Small intestine (tissue), 7 donors: ENCODE results near the gene TMEM161A. TPM values are rescaled to one million over a fixed set of nuclear protein-coding genes. Genes with fewer than 3 reads are reported as not detected.

Experiments used
- DNase-seq, 2 donors: peaks; one replicate each; pipeline versions ENCODE4 v3.0.0 to v3.0.0-alpha.2; 2013
- FAIRE-seq: peaks from 2 replicates; lab custom pipeline; 2012; peaks lifted over from hg19 to GRCh38; lab: Jason Lieb, UNC
- H3K27ac ChIP-seq, 3 donors: one replicate each; pipeline ENCODE4 v1.5.1; 2013; ENCODE audit warnings: low read length in 2 of 3, mild to moderate bottlenecking in 2 of 3, control low read depth in 1 of 3, inconsistent platforms in 1 of 3, low read depth in 1 of 3, moderate library complexity in 1 of 3
- H3K27me3 ChIP-seq, 3 donors: one replicate each; pipeline ENCODE4 v1.6.1; 2013; ENCODE audit warnings: low read length in 3 of 3, inconsistent platforms in 1 of 3; ENCODE audit not compliant: control insufficient read depth in 3 of 3, insufficient read depth in 3 of 3
- H3K36me3 ChIP-seq, 3 donors: one replicate each; pipeline ENCODE4 v1.6.1; 2013; ENCODE audit warnings: low read length in 3 of 3, inconsistent platforms in 1 of 3, low read depth in 1 of 3, mild to moderate bottlenecking in 1 of 3, moderate library complexity in 1 of 3; ENCODE audit not compliant: control insufficient read depth in 3 of 3, insufficient read depth in 2 of 3
- H3K4me1 ChIP-seq, 3 donors: one replicate each; pipeline ENCODE4 v1.6.1; 2013; ENCODE audit warnings: low read length in 2 of 3, inconsistent platforms in 1 of 3, low read depth in 1 of 3, mild to moderate bottlenecking in 1 of 3, moderate library complexity in 1 of 3; ENCODE audit not compliant: control insufficient read depth in 3 of 3, insufficient read depth in 2 of 3
- H3K4me3 ChIP-seq, 3 donors: one replicate each; pipeline ENCODE4 v1.5.1; 2013; ENCODE audit warnings: low read length in 3 of 3, control low read depth in 1 of 3, inconsistent platforms in 1 of 3, low read depth in 1 of 3, mild to moderate bottlenecking in 1 of 3, moderate library complexity in 1 of 3
- H3K9me3 ChIP-seq, 2 donors: one replicate each; pipeline ENCODE4 v1.6.1; 2013; ENCODE audit warnings: low read depth in 1 of 2, low read length in 1 of 2; ENCODE audit not compliant: control insufficient read depth in 2 of 2, insufficient read depth in 1 of 2
- WGBS, 3 donors: extraction: QIAGEN DNeasy Blood & Tissue Kit; methylation state at CpG; one replicate each; pipeline ENCODE4 v1.1.7; 2013; 5-methylcytosine and 5-hydroxymethylcytosine counted together
- polyA plus RNA-seq, 4 donors: library from polyadenylated mRNA; stranded (reverse) in 3 of 4; unstranded in 1 of 4; fragments of 200-250 nt in 3 of 4; fragments of 120-200 nt in 1 of 4; gene quantifications; one replicate each; pipeline versions ENCODE4 v1.2.1 to v1.2.3, GENCODE V29; 2013
- donor health status: healthy with polysubstance abuse.
- donor health status: control.
- donor health status: control.
- donor health status: Bipolar disorder and iron deficiency.
- donor health status: healthy.

Gene TMEM161A
- polyA plus RNA-seq, 4 donors: 8.1 to 31.4 (median 18.1) TPM

DNA sequence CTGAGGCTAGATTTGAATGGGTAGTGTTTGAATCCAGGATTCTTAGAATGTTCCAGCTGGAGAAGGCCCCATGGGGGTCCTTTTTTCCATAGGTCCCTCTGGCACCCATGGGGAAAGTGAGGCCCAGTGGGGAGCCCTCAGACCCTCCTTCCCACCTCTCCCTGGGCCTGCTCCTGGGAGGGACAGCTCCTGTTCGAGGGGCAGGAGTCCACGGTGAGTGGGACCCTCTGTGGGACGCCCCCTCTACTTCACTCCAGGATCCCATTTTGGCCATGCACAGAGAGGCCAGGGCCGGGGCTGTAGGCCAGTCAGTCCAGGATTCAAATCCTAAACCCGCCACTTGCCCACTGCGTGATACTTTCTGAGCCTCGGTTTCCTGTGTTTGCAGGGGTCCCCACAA, 24.2 kb upstream of the TMEM161A start:
- WGBS, 3 donors: 85 to 96% (median 91%) methylated on average over 7 of the region's 7 CpGs
- peaks cover 0 to 7% (median 0%) of the 10 kb centered on the region in 3 donors for H3K36me3 ChIP-seq
- H3K4me3 ChIP-seq: no peak overlapping the region
- no peak for DNase-seq
- H3K4me1 ChIP-seq: no peaks in the 10 kb centered on the region
- no peaks in the 10 kb centered on the region for H3K9me3 ChIP-seq
- FAIRE-seq: no peak
- no peak overlapping the region for H3K27ac ChIP-seq
- H3K27me3 ChIP-seq: no peaks in the 10 kb centered on the region

DNA sequence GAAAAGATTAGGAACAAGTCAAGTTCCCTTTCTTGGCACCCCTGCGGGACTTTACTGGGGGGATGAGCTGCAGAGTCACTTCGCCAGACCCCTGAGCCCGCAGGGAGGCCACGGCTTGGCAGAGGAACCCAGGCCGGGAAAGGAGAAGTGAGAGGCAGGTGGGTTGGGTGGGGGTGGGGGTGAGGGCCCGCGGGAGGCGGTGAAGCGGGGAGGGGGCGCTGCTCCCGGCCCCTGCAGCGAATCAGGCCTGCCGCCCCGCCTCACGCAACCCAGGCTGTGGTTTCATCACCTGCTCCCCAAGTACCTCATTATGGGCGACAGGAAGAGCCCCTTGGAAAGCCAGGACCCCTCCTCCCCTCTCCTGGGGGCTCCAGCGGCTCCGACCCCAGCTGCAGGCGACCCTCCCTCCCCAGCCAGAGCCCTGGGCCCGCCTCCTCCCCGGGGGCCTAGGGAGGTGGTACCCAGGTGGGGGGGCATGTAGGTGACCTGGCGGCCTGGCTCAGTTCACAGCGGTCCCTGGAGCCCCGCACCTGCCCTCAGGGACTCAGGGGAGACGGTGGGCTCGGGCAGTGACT, 22.3 kb upstream of the TMEM161A start:
- 54 to 84% (median 80%) methylated on average over 11 to 26 of the region's 26 CpGs for WGBS, 3 donors
- FAIRE-seq (no peak), DNase-seq (no peak)
- no peaks in the 10 kb centered on the region for H3K4me1 ChIP-seq
- peaks cover 0 to 9% of the 10 kb centered on the region in 2 donors for H3K9me3 ChIP-seq
- no peaks in the 10 kb centered on the region for H3K27me3 ChIP-seq
- H3K27ac ChIP-seq: peak overlapping the region in 1 of 3 donors; percentile 28
- no peak overlapping the region for H3K4me3 ChIP-seq
- peaks cover 0 to 17% (median 0%) of the 10 kb centered on the region in 3 donors for H3K36me3 ChIP-seq

DNA sequence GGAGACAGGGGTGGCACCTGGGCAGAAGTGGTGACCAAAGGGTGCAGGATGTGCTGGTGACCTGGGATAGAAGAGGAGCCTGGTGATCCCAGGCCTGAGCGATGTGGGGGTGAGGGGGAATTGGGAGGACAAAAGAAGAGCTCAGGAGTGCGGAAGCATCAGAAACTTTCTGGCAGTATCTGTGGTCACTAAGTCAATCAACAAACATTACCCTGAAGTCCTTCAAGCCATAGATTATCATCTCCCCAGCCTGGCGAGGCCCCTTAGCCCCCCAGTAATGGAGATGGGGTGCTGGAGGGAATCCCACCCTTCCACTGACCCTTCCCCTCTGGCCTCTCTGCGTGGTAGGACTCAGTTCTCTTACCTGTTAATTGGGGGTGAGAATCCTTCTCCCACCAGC, 21.3 kb upstream of the TMEM161A start:
- Histone ChIP-seq H3K4me3 (no peak overlapping the region), H3K27ac (no peak overlapping the region), H3K4me1 (no peaks in the 10 kb centered on the region), H3K27me3 (no peaks in the 10 kb centered on the region), H3K36me3 (peaks cover 0 to 22% (median 0%) of the 10 kb centered on the region in 3 donors), H3K9me3 (peaks cover 0 to 11% of the 10 kb centered on the region in 2 donors)
- 91 to 93% (median 92%) methylated on average over 4 of the region's 4 CpGs for WGBS, 3 donors
- no peak for DNase-seq
- FAIRE-seq: no peak

DNA sequence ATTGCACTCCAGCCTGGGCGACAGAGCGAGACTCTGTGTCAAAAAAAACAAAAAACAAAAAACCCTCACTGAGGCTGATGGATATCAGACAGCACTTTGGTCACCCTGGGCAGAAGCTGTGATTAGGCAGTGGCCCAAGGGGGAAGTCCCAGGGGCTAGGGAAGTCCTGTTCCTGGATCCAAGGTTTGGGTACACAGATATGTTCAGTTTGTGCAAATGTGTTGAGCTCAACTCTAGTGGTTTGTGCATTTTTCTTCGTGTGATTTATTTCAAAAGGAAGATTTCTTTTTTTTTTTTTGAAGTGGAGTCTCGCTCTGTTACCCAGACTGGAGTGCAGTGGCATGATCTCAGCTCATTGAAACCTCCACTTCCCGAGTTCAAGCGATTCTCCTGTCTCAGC, 19.5 kb upstream of the TMEM161A start:
- no peak overlapping the region for H3K27ac ChIP-seq
- FAIRE-seq (no peak), DNase-seq (no peak)
- no peaks in the 10 kb centered on the region for H3K27me3 ChIP-seq
- no peaks in the 10 kb centered on the region for H3K4me1 ChIP-seq
- H3K36me3 ChIP-seq: peaks cover 0 to 22% (median 0%) of the 10 kb centered on the region in 3 donors
- peaks cover 0 to 11% of the 10 kb centered on the region in 2 donors for H3K9me3 ChIP-seq
- no peak overlapping the region for H3K4me3 ChIP-seq
- 80 to 88% (median 83%) methylated on average over 6 of the region's 6 CpGs for WGBS, 3 donors

DNA sequence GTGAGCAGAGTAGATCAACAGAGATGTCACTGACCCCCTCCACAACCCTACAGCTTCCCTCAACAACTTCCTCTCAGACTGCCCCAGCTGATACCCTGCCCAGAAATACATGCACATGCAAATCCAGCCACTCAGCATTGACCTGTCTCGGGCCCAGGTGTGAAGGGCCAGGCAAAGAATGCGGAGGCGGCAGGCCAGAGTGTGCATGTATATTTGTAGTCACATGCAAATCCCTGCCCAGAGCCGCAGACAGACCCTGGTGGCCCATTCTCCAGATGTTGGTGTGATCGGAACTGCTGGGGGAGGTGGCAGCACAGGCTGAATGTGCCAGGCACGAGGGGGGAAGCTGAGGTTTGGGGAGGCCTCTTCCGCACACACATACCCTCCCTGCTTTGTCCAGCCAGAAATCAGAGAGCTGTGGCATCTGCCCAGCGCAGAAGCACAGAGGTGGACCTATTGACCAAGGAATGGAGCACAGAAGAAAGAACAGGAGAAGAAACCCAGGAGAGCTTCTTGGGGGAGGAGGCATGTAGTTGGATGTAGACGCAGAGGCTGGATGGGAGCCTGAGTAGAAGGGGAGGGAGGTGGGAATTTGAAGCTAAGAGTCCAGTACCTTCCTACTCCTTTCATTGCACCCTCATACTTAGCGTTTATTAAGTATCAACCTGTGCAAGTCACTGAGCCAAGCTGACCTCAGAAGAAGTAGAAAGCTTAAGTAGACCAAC, 17.4 kb upstream of the TMEM161A start:
- peak overlapping the region in 1 of 3 donors; percentile 12 for H3K27ac ChIP-seq
- H3K4me3 ChIP-seq: no peak overlapping the region
- peaks cover 0 to 25% (median 0%) of the 10 kb centered on the region in 3 donors for H3K36me3 ChIP-seq
- H3K4me1 ChIP-seq: no peaks in the 10 kb centered on the region
- peaks cover 0 to 11% of the 10 kb centered on the region in 2 donors for H3K9me3 ChIP-seq
- H3K27me3 ChIP-seq: no peaks in the 10 kb centered on the region
- no peak for DNase-seq
- 84 to 94% (median 92%) methylated on average over 10 of the region's 10 CpGs for WGBS, 3 donors
- FAIRE-seq: no peak

DNA sequence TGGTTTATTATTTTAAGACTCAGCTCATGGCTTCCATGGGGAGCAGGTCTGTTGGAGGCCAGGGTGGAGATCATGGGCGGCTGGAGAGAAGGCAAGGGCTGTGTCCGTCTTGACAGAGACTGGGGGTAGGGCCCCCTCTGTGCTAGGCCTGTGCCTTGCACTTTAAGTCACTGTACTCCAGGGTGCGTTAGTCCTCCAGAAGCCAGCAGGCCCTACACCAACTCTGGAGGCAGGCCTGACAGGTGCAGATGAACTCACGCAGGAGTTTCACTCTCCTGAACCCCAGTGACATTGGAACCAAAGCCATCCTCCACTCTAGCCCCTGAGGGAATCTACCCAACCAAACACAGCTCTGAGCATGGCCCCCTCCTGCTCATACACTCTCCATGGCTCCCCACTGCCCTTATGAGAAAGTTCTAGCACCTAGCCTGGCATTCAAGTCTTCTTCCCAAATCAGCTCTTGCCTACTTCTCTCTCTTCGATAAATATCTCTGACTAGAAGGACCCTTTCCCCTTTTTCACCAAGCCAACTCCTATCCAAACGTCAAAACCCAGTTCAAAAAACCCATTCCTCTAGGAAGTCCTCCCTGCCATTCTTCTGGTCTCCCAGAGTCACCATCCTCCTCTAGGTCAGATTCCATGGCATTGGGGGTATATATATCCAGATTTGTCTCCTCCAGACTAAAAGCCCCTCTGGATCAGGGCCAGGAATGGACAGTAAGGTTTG, 16.7 kb upstream of the TMEM161A start:
- DNase-seq (no peak), FAIRE-seq (no peak)
- Histone ChIP-seq H3K4me3 (no peak overlapping the region), H3K9me3 (peaks cover 0 to 11% of the 10 kb centered on the region in 2 donors), H3K27ac (peak overlapping the region in 1 of 3 donors; percentile 12), H3K36me3 (peaks cover 0 to 29% (median 0%) of the 10 kb centered on the region in 3 donors), H3K27me3 (no peaks in the 10 kb centered on the region), H3K4me1 (no peaks in the 10 kb centered on the region)
- 91 to 99% (median 96%) methylated on average over 6 of the region's 6 CpGs for WGBS, 3 donors

DNA sequence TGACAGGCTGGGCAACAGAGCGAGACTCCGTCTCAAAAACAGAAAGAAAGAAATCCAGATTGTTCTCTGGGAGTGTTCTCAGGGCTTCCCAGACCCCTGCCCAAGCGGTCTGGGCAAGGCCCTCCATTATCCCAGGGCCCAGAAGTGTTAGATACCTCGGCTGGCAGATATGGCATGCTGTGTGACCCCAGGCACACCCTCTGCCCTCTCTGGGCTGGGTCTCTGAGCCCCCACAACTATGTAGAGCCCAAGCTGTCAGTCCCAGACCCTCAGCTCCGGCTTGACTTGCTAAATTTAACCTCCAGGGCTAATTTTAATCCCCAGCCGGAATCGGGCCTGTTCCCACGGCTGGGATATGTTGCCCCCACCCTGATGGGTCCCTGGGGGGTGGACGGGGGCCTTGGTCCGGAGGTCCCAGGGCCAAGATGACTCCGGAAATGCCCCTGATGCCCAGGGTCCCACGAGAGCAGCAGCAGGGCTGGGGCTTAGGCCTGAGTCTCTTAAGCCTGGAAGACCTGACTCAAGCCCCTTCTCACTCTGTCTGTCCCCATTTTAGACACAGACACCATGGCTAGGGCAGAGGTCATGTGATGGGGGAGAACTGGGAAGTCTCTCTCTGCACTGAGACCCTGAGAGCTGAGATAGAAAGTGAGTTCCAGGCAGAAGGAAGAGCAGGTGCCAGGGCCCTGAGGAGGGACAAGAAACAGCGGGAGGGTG, 14.5 kb upstream of the TMEM161A start:
- no peak overlapping the region for H3K27ac ChIP-seq
- FAIRE-seq (no peak), DNase-seq (no peak)
- peaks cover 0 to 42% (median 0%) of the 10 kb centered on the region in 3 donors for H3K36me3 ChIP-seq
- peaks cover 0 to 11% of the 10 kb centered on the region in 2 donors for H3K9me3 ChIP-seq
- no peaks in the 10 kb centered on the region for H3K27me3 ChIP-seq
- WGBS, 3 donors: 79 to 84% (median 82%) methylated on average over 13 of the region's 13 CpGs
- H3K4me1 ChIP-seq: no peaks in the 10 kb centered on the region
- H3K4me3 ChIP-seq: no peak overlapping the region

DNA sequence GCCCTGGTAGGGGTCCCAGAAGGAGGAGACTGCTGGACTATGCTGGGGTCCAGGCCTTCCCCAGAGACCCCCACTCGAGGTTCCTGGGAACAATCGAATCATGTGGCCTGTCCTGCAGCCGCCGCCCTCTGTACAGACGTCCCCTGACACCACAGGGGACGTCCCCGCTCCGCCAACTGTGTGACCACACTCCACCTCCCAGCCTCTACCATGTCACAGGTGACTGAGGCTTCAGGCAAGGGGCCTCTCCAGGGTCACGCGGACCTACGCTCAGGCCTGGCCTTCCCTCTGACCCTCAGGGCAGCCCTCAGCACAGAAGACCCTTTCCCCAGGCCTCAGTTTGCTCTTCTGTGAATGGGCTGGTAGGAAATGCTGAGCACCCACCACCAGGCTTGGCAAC, 13.1 kb upstream of the TMEM161A start:
- H3K27ac ChIP-seq: no peak overlapping the region
- DNase-seq (no peak), FAIRE-seq (no peak)
- no peaks in the 10 kb centered on the region for H3K27me3 ChIP-seq
- peaks cover 0 to 14% of the 10 kb centered on the region in 2 donors for H3K9me3 ChIP-seq
- no peaks in the 10 kb centered on the region for H3K4me1 ChIP-seq
- WGBS, 3 donors: 71 to 86% (median 79%) methylated on average over 11 of the region's 11 CpGs
- peaks cover 0 to 50% (median 0%) of the 10 kb centered on the region in 3 donors for H3K36me3 ChIP-seq
- no peak overlapping the region for H3K4me3 ChIP-seq
